Activated T-helper 17 cell treated with anti-CD3 and anti-CD28 coated beads, Interleukin-2, amount 50 U/mL, for 72 hours (primary cell): ENCODE data around the gene WDR38. TPM values are rescaled to one million over a fixed set of nuclear protein-coding genes. Genes with fewer than 3 reads are reported as not detected.

ENCODE experiments used
- ATAC-seq: fragments of 150-1000 bp; cut with Tn5 transposase; replicated peaks from 2 replicates; pipeline ENCODE4 v1.10.0; 2021; ENCODE audit warnings: mild to moderate bottlenecking, moderate library complexity
- H3K27ac Mint-ChIP-seq: one replicate; pipeline ENCODE4 v1.8.0; 2022; ENCODE audit warnings: mixed read lengths
- H3K27me3 Mint-ChIP-seq: one replicate; pipeline ENCODE4 v1.8.0; 2022; ENCODE audit warnings: mixed read lengths
- H3K36me3 Mint-ChIP-seq: one replicate; pipeline ENCODE4 v1.8.0; 2022; ENCODE audit warnings: low read depth, mild to moderate bottlenecking, mixed read lengths
- H3K4me1 Mint-ChIP-seq: one replicate; pipeline ENCODE4 v1.8.0; 2022; ENCODE audit warnings: mixed read lengths
- H3K4me3 Mint-ChIP-seq: one replicate; pipeline ENCODE4 v1.8.0; 2022; ENCODE audit warnings: mild to moderate bottlenecking, mixed read lengths
- H3K9me3 Mint-ChIP-seq: one replicate; pipeline ENCODE4 v1.8.0; 2022; ENCODE audit warnings: mixed read lengths
- total RNA-seq, 2 donors: library from RNA; stranded (reverse); gene quantifications; one replicate each; pipeline ENCODE4 v1.2.3, GENCODE V29; 2022

Gene WDR38
- total RNA-seq, 2 donors from 2014 or later: not detected

- Mint-ChIP-seq H3K4me1 (peaks cover 10% of the 10 kb centered on the region), H3K4me3 (no peak overlapping the region), H3K27ac (no peak overlapping the region), H3K27me3 (no peaks in the 10 kb centered on the region), H3K9me3 (no peaks in the 10 kb centered on the region), H3K36me3 (peaks cover 83% of the 10 kb centered on the region)
- ATAC-seq: no peak
These were observed 44.6 kb downstream of the WDR38 start for GRCh38 chr9:124897570-124898460.

GRCh38 chr9:124899845-124900244, 46.6 kb downstream of the WDR38 start:
- H3K4me1 Mint-ChIP-seq: peaks cover 7% of the 10 kb centered on the region
- H3K4me3 Mint-ChIP-seq: no peak overlapping the region
- ATAC-seq: no peak
- no peaks in the 10 kb centered on the region for H3K27me3 Mint-ChIP-seq
- no peaks in the 10 kb centered on the region for H3K9me3 Mint-ChIP-seq
- peaks cover 78% of the 10 kb centered on the region for H3K36me3 Mint-ChIP-seq
- H3K27ac Mint-ChIP-seq: no peak overlapping the region

DNA sequence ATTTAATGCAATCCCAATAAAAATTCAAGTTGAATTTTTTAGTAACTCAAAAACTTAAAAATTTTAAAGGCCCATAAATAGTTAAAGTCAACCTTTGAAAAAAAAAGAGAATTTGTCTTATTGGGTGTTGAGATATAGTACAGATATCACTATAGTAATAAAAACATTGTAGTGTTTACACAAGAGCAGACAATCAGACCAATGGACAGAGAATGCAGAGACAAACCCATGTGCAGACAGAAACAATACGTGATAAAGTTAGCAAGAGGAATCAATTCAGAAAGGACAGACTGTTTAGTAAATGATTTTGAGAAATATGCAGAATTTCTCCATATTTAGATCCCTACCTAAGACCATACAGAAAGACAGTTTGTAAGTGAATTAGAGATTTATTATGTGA, 53.7 kb downstream of the WDR38 start:
- ATAC-seq: no peak
- Mint-ChIP-seq H3K9me3 (no peaks in the 10 kb centered on the region), H3K4me3 (no peak overlapping the region), H3K27ac (no peak overlapping the region), H3K27me3 (no peaks in the 10 kb centered on the region), H3K36me3 (peaks cover 80% of the 10 kb centered on the region), H3K4me1 (no peaks in the 10 kb centered on the region)

Other genes starting within 250 kb of the WDR38 start
- 1 to 10 TPM in 1 of 2 donors, under 1 TPM in 1; 0.98 to 1.2 TPM for gene NR6A1, start 82.1 kb upstream of the WDR38 start, total RNA-seq
- not detected for gene OLFML2A, start 76.3 kb upstream of the WDR38 start, total RNA-seq
- 1,000 to 10,000 TPM; 1,919 to 1,995 TPM for gene RPL35, start 8.5 kb downstream of the WDR38 start, total RNA-seq
- gene ARPC5L, start 8.7 kb downstream of the WDR38 start, total RNA-seq: 10 to 100 TPM; 59.7 to 89.7 TPM
- 10 to 100 TPM; 19.7 to 39.8 TPM for gene GOLGA1, start 87.6 kb downstream of the WDR38 start, total RNA-seq